ENCODE data around the gene UNC13C. TPM values are rescaled to one million over a fixed set of nuclear protein-coding genes. Genes with fewer than 3 reads are reported as not detected.

The UNC13C gene
- total RNA-seq, 1 donor from 2014 or later, result not detected

- DNase-seq (ENCODE audit: extremely low spot score, unreplicated experiment), result no peak
- Mint-ChIP-seq H3K4me3 (ENCODE audit: unreplicated experiment) (no peak overlapping the region), H3K27me3 (ENCODE audit: unreplicated experiment) (no peaks in the 10 kb centered on the region), H3K36me3 (ENCODE audit: unreplicated experiment) (no peaks in the 10 kb centered on the region), H3K27ac (ENCODE audit: unreplicated experiment) (no peak overlapping the region), H3K9me3 (ENCODE audit: unreplicated experiment) (no peaks in the 10 kb centered on the region), H3K4me1 (ENCODE audit: unreplicated experiment) (no peaks in the 10 kb centered on the region)
- no peak for TF ChIP-seq CTCF (IDR thresholded peaks at IDR 0.05)
These were observed 118.8 kb downstream of the UNC13C start for GRCh38 chr15:54097019-54097418.

GRCh38 chr15:54099010-54099409 lies 120.8 kb downstream of the UNC13C start:
- no peak overlapping the region for H3K27ac Mint-ChIP-seq (ENCODE audit: unreplicated experiment)
- no peak for DNase-seq (ENCODE audit: extremely low spot score, unreplicated experiment)
- TF ChIP-seq CTCF (IDR thresholded peaks at IDR 0.05), result no peak

GRCh38 chr15:54101664-54102270 lies 123.5 kb downstream of the UNC13C start:
- Mint-ChIP-seq H3K4me1 (ENCODE audit: unreplicated experiment) (no peaks in the 10 kb centered on the region), H3K36me3 (ENCODE audit: unreplicated experiment) (no peaks in the 10 kb centered on the region), H3K4me3 (ENCODE audit: unreplicated experiment) (no peak overlapping the region), H3K27me3 (ENCODE audit: unreplicated experiment) (no peaks in the 10 kb centered on the region), H3K9me3 (ENCODE audit: unreplicated experiment) (no peaks in the 10 kb centered on the region), H3K27ac (ENCODE audit: unreplicated experiment) (no peak overlapping the region)
- no peak for DNase-seq (ENCODE audit: extremely low spot score, unreplicated experiment)
- no peak for TF ChIP-seq CTCF (IDR thresholded peaks at IDR 0.05)

More at GRCh38 chr15:54099010-54099409, 120.8 kb downstream of the UNC13C start:
- H3K36me3 Mint-ChIP-seq (ENCODE audit: unreplicated experiment), result no peaks in the 10 kb centered on the region
- H3K4me3 Mint-ChIP-seq (ENCODE audit: unreplicated experiment), result no peak overlapping the region
- no peaks in the 10 kb centered on the region for H3K9me3 Mint-ChIP-seq (ENCODE audit: unreplicated experiment)
- H3K27me3 Mint-ChIP-seq (ENCODE audit: unreplicated experiment), result no peaks in the 10 kb centered on the region
- H3K4me1 Mint-ChIP-seq (ENCODE audit: unreplicated experiment), result no peaks in the 10 kb centered on the region

- TF ChIP-seq CTCF (IDR thresholded peaks at IDR 0.05), result no peak
- Mint-ChIP-seq H3K4me1 (ENCODE audit: unreplicated experiment) (peaks cover 5% of the 10 kb centered on the region), H3K36me3 (ENCODE audit: unreplicated experiment) (no peaks in the 10 kb centered on the region), H3K27ac (ENCODE audit: unreplicated experiment) (no peak overlapping the region), H3K27me3 (ENCODE audit: unreplicated experiment) (no peaks in the 10 kb centered on the region), H3K9me3 (ENCODE audit: unreplicated experiment) (no peaks in the 10 kb centered on the region), H3K4me3 (ENCODE audit: unreplicated experiment) (no peak overlapping the region)
- no peak for DNase-seq (ENCODE audit: extremely low spot score, unreplicated experiment)
These were observed 124.5 kb downstream of the UNC13C start for GRCh38 chr15:54102704-54103103.

- Mint-ChIP-seq H3K27me3 (ENCODE audit: unreplicated experiment) (no peaks in the 10 kb centered on the region), H3K4me3 (ENCODE audit: unreplicated experiment) (no peak overlapping the region), H3K36me3 (ENCODE audit: unreplicated experiment) (no peaks in the 10 kb centered on the region), H3K4me1 (ENCODE audit: unreplicated experiment) (peaks cover 6% of the 10 kb centered on the region), H3K9me3 (ENCODE audit: unreplicated experiment) (no peaks in the 10 kb centered on the region), H3K27ac (ENCODE audit: unreplicated experiment) (no peak overlapping the region)
- TF ChIP-seq CTCF (IDR thresholded peaks at IDR 0.05), result no peak
- DNase-seq (ENCODE audit: extremely low spot score, unreplicated experiment), result no peak
These were observed 130.8 kb downstream of the UNC13C start for GRCh38 chr15:54109014-54109413.

Data from osteocyte (in vitro differentiated cells).